GM19238 (cell line): ENCODE data around the gene SFRP2.

Source experiments
- DNase-seq: peaks from one replicate; pipeline ENCODE4 v3.0.0; 2011; ENCODE audit warnings: low spot score; ENCODE audit not compliant: insufficient read length

SFRP2 gene

GRCh38 chr4:153798420-153798819 is 9.5 kb upstream of the SFRP2 start:
- DNase-seq, result no peak

GRCh38 chr4:153794006-153794405 is 5.1 kb upstream of the SFRP2 start:
- no peak for DNase-seq

- DNase-seq, result no peak
Measured at GRCh38 chr4:153792618-153793247, 3.9 kb upstream of the SFRP2 start.

- no peak for DNase-seq
Measured at GRCh38 chr4:153791746-153792617, 3.1 kb upstream of the SFRP2 start.

- no peak for DNase-seq
Measured at GRCh38 chr4:153790962-153791551, 2.2 kb upstream of the SFRP2 start.

- DNase-seq, result no peak
Measured at GRCh38 chr4:153790500-153790865, 1.6 kb upstream of the SFRP2 start.

- DNase-seq, result no peak
Measured at GRCh38 chr4:153789741-153790499, 1.0 kb upstream of the SFRP2 start.

GRCh38 chr4:153788051-153788412 is 851 bp downstream of the SFRP2 start:
- DNase-seq, result no peak

GRCh38 chr4:153787575-153787974 is 1.3 kb downstream of the SFRP2 start:
- DNase-seq, result no peak

GRCh38 chr4:153787061-153787560 is 1.8 kb downstream of the SFRP2 start:
- DNase-seq, result no peak

GRCh38 chr4:153785910-153786721 is 2.8 kb downstream of the SFRP2 start:
- no peak for DNase-seq

GRCh38 chr4:153784166-153784699 is 4.7 kb downstream of the SFRP2 start:
- DNase-seq, result no peak

GRCh38 chr4:153782581-153782980 is 6.3 kb downstream of the SFRP2 start:
- no peak for DNase-seq

- no peak for DNase-seq
Measured at GRCh38 chr4:153781717-153782416, 7.0 kb downstream of the SFRP2 start.

GRCh38 chr4:153781280-153781679 is 7.6 kb downstream of the SFRP2 start:
- no peak for DNase-seq

GRCh38 chr4:153780876-153781275 is 8.0 kb downstream of the SFRP2 start:
- DNase-seq, result no peak

- DNase-seq, result no peak
Measured at GRCh38 chr4:153780221-153780620, 8.7 kb downstream of the SFRP2 start.

- DNase-seq, result no peak
Measured at GRCh38 chr4:153778383-153778782, 10.5 kb downstream of the SFRP2 start.

- DNase-seq, result no peak
Measured at GRCh38 chr4:153777421-153777820, 11.5 kb downstream of the SFRP2 start.

- DNase-seq, result no peak
Measured at GRCh38 chr4:153776601-153777000, 12.3 kb downstream of the SFRP2 start.
